GM12865 (cell line): ENCODE data around the gene GNAI1.

Experiments
- DNase-seq: peaks from one replicate; pipeline ENCODE4 v3.0.0; 2010; ENCODE audit warnings: low read depth
- H3K4me3 ChIP-seq: 2 replicates; pipeline ENCODE4 v1.5.1; 2011; ENCODE audit warnings: mild to moderate bottlenecking, low read depth, low read length, control low read depth
- CTCF ChIP-seq: IDR thresholded peaks from 2 replicates; pipeline ENCODE4 v1.5.1; 2011; ENCODE audit warnings: low read length, control low read depth, low read depth, inconsistent platforms; ENCODE audit not compliant: insufficient read depth; ENCODE audit errors: missing control alignments

The GNAI1 gene

GRCh38 chr7:80110376-80110775, 24.3 kb upstream of the GNAI1 start:
- no peak overlapping the region for H3K4me3 ChIP-seq
- DNase-seq, result no peak
- TF ChIP-seq CTCF, result no peak

- DNase-seq, result no peak
- H3K4me3 ChIP-seq, result no peak overlapping the region
- no peak for TF ChIP-seq CTCF
Measured at GRCh38 chr7:80114159-80114558, 20.5 kb upstream of the GNAI1 start.

GRCh38 chr7:80124526-80125264, 9.9 kb upstream of the GNAI1 start:
- no peak overlapping the region for H3K4me3 ChIP-seq
- no peak for DNase-seq
- no peak for TF ChIP-seq CTCF

- H3K4me3 ChIP-seq, result no peak overlapping the region
- no peak for DNase-seq
- TF ChIP-seq CTCF, result no peak
Measured at GRCh38 chr7:80127412-80128160, 7.0 kb upstream of the GNAI1 start.

- DNase-seq, result no peak
- H3K4me3 ChIP-seq, result no peak overlapping the region
- TF ChIP-seq CTCF, result no peak
Measured at GRCh38 chr7:80128918-80129317, 5.7 kb upstream of the GNAI1 start.

GRCh38 chr7:80129785-80130184, 4.8 kb upstream of the GNAI1 start:
- no peak overlapping the region for H3K4me3 ChIP-seq
- DNase-seq, result no peak
- no peak for TF ChIP-seq CTCF
